ENCODE measurements around the gene IRF2BP2.
"Not testable (repeated sequence)": the region's sequence is repeated elsewhere in the genome, so short reads cannot be mapped to it uniquely, and the experiment has no call there.

IRF2BP2 gene

GRCh38 chr1:234600418-234601281 is 9.3 kb downstream of the IRF2BP2 start:
- DNase-seq: peak; percentile 50

- no peak for DNase-seq
Observed at GRCh38 chr1:234599617-234600417, 10.2 kb downstream of the IRF2BP2 start.

GRCh38 chr1:234598974-234599616 is 10.9 kb downstream of the IRF2BP2 start:
- DNase-seq: no peak

DNA sequence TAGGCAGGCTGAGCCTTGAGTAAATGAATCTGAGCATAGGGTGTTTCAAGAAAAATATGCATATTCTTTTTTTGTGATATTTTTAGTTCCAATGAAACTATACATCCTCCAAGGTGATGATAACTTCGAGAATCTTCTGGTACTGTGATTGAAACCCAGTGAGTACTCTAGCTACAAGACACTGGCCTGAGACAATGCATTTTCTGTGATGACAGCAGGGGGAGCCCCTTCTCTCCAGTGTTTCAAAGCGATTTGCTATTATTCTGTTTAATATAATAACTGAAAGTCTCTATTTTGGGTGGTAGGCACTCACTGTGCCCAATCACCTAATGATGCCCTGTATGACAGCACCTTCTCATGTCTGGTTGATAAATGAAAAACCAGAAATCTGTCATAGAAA is 12.1 kb downstream of the IRF2BP2 start:
- DNase-seq: no peak

- DNase-seq: no peak
Observed at GRCh38 chr1:234595899-234596298, 14.1 kb downstream of the IRF2BP2 start.

DNA sequence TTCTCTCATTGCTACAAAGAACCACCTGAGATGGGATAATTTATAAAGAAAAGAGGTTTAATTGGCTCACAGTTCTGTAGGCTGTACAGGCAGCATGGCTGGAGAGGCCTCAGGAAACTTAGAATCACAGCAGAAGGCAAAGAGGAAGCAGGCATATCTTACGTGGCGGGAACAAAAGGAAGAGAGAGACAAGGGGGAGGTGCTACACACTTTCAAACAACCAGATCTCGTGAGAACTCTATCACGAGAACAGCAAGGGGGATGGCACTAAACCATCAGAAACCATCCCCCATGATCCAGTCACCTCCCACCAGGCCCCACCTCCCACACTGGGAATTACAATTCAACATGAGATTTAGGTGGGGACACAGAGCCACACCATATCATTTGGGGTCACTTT is 15.4 kb downstream of the IRF2BP2 start:
- DNase-seq: not testable (repeated sequence)

DNA sequence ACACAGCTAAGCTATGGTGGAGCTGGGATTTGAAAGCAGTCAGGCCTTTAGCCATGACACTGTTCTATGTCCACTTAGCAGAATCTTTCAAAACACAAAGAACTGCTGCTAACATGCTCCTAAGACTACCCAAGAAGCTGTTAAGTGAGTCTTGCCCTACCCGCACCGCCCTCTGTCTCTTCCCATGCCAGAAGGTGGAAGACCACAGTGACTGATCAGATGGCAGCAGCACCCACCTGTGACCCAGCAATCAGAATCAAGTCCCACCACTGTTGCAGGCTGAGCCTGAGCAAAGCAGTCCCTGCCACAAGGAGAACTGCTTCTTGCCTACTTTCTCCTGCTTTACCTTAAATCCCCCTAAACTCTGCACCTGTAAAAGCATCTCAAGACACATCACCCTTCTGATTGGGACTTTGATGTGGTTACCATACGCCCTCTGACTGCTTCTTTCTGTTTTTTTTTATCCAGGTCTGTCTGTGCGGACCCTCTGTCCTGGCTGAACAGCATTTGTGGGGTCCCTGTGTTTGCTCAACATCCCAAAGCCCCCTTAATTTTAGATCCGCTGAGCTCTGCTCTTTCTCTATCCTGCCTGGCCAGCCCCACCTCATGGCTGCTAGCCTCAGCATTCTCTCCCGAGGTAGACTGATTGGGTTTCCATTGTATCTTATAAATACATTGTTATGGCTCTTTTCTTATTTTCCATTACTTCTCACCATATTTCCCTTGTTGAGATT is 16.0 kb downstream of the IRF2BP2 start:
- no peak for DNase-seq

DNA sequence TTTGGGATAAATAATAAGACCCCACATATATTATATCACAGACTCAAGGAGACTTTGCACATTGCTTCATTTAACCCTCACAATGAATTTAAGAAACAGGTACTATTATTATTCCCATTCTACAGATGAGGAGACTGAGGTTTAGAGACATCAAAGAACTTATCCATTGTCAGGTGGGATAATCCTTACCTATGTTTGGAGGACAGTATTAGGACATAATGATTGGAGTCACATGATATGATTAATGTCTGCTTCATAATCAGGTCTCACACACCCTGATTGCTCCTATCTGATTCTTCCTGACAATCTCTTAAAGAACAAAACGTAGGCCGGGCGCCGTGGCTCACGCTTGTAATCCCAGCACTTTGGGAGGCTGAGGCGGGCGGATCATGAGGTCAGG is 16.9 kb downstream of the IRF2BP2 start:
- no peak for DNase-seq

DNA sequence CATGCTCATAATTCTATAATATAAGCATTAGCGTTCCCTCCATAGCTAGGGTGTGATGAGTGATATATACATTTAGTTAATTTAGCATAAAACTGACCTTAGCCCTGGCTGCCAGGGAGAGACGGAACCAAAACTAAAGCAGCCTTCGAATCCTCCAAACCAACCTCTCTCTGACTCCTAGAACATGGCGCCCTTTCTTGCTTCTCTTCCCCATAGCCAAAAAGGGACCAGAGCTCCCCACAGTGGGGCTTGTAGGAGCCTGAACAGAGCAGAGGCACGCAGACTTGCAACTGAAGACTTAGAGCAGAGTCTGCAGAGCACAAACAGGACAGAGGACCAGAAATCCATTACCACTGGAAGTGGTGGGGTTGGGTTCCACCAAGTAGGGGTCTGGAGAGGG is 17.7 kb downstream of the IRF2BP2 start:
- no peak for DNase-seq

GRCh38 chr1:234591131-234591530 is 18.8 kb downstream of the IRF2BP2 start:
- DNase-seq: no peak

GRCh38 chr1:234589854-234590620 is 19.9 kb downstream of the IRF2BP2 start:
- no peak for DNase-seq

- DNase-seq: no peak
Observed at GRCh38 chr1:234589064-234589800, 20.7 kb downstream of the IRF2BP2 start.

DNA sequence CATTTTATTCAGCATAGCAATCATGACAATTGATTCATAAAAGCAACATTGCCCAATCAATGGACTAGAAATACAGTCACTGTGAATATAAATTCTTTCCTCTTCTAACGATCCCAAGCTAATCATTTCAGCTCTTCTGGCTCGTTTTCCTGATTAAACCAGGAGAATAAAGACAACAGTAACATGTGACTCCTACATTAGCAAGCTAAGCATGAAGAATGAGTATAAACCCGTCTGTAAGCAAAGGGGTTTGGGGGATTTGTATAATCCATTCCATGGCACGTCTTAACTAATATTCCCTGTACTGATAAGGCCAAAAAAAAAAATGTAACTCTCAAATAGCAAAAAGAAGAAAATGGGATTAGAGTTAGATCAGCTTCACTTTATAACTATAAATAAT is 21.6 kb downstream of the IRF2BP2 start:
- no peak for DNase-seq

GRCh38 chr1:234586892-234587485 is 23.0 kb downstream of the IRF2BP2 start:
- DNase-seq: no peak

- no peak for DNase-seq
Observed at GRCh38 chr1:234586304-234586703, 23.7 kb downstream of the IRF2BP2 start.

DNA sequence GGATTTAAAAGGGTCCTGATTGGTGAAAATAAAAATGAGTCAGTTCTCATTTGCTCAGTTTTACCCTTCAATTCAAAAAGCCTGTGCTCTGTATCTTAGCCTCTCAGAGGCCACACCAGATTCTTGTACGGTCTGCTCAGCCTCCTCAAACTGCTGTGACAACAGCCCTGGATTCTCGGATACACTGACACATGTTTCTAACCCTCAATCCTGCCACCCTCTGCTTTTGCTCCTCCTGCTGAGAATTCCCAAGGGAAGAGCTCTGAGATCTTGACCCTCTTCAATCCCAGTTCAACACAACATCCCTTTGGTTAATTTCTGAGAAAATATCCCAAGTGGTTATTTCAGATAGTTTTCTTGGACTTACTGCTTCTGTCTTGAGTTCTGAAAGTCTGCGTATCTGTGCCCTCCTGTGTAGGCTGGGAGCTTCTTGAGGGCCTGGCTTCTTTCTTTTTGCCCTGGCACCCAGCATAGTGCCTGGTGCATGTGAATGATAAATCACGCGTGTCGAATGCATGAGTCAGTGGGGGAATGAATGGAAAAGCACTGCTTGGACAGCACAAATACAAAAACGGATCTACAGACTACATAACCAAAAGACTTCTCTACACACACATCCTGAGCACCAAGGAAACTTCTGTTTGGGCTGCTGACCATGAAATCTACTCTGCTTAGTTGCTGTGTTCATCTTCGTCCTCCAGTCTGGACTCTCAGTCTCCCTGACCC is 24.5 kb downstream of the IRF2BP2 start:
- DNase-seq: no peak

- DNase-seq: peak; percentile 11
Observed at GRCh38 chr1:234584926-234585325, 25.1 kb downstream of the IRF2BP2 start.

DNA sequence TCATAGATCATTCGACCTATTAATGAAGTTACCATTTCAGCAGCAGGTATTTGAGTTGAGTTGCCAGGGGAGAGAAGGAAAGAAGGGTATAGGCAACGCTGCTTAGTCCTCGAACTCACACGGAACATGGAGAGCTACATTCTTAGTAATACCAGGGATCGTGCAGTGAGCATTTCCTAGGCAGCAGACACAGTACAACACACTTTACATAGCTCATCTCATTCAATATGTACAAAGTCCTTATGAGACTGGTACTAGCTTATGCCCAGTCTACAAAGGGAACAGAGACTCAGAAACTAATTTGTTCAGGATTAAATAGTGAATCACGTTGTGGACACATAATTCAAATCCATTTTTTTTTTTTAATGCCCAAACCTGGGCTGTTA is 25.6 kb downstream of the IRF2BP2 start:
- no peak for DNase-seq

DNA sequence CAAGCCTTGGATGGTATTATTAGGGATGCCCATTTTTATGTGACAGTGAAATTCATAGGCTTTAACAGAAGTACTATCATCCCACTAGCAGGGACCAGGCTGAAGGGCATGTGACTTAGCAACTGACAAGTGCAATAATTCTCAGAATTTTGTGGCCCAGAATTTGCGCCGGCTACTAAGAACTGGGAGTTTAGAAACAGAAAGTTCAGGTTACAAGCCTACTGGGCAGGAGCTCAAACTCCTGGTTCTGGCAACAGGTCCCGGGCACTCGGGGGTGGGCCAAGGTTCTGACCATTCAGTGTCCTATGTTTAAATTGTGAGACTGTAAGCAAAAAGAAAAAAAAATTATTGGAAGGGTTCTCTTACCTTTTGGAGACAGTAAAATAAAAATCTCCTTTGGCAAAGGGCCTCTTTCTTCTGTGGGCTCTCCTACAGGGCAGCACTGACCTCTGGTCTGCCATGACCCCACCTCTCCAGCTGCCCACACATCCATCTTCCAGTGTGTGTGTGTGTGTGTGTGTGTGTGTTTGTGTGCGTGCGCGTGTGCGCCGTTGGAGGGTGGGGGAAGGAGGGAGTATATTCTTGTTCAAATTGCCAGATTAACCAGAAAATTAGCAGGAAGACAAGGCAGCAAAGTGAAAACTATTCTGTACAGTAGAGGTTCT is 26.1 kb downstream of the IRF2BP2 start:
- DNase-seq: no peak

Data from NCI-H2029 treated with DMSO at 0.1 percent for 48 hours (cell line).